Stimulated activated CD4-positive, alpha-beta T cell treated with anti-CD3 and anti-CD28 coated beads, Interleukin-4, amount 100 ng/mL, for 48 hours (primary cell): ENCODE measurements around the gene FJX1.
"Not testable (repeated sequence)": the region's sequence is repeated elsewhere in the genome, so short reads cannot be mapped to it uniquely, and the experiment has no call there.

Source experiments
- DNase-seq, 2 donors: peaks; one replicate each; pipeline ENCODE4 v3.0.0-alpha.2; 2020; ENCODE audit warnings: low read depth in 2 of 2

Gene FJX1

GRCh38 chr11:35667257-35667656 is 49.0 kb downstream of the FJX1 start:
- DNase-seq: no peak

- not testable (repeated sequence) for DNase-seq
These were observed 50.1 kb downstream of the FJX1 start for GRCh38 chr11:35668350-35668749.
